HG03060 (cell line): ENCODE results near the gene DLGAP1.
"Not testable (repeated sequence)": the region's sequence is repeated elsewhere in the genome, so short reads cannot be mapped to it uniquely, and the experiment has no call there.

Source experiments
- ATAC-seq: cut with Tn5 transposase; IDR thresholded peaks from one replicate; pipeline ENCODE4 v1.9.1; 2021; ENCODE audit warnings: low read depth, moderate number of reproducible peaks; ENCODE audit not compliant: unreplicated experiment

DLGAP1 gene

DNA sequence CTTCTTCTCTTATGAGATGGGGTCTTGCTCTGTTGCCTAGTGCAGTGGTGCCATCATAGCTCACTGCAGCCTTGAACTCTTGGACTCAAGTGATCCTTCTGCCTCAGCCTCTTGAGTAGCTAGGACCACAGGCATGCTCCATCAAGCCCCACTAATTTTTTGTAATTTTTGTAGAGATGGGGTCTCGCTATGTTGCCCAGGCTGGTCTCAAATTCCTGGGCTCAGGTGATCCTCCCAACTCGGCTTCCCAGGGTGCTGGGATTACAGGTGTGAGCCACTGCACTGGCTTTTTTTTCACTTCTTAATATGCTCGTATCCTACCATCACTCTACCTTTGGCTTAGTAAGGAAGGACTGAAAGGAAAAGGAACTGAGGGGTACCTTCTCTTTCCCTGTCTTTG is 983.0 kb downstream of the DLGAP1 start:
- not testable (repeated sequence) for ATAC-seq

DNA sequence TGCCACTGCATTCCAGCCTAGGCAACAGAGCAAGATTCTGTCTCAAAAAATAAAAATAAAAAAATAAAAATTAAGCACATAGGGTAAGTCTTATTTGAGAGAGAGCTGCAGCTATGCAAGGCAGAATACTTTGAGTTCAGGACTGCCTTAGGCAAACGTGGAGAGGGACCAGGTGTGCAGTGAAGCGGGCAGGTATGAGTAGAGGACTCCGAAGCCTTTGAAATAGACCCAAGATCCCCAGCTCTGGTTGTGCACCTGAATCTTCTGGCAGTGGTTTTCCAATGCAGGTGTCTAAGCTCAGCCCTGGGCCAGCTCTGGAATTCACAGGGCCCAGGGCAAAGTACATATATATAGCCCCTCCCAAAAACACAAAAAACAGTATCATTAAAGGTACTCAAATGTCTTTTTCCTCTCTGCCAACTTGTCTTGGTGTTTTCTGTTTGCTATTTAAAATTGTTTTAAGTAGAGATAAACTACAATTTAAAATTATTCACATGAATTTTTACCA is 983.9 kb downstream of the DLGAP1 start:
- ATAC-seq, result no peak

GRCh38 chr18:3468833-3469232 is 986.3 kb downstream of the DLGAP1 start:
- no peak for ATAC-seq

DNA sequence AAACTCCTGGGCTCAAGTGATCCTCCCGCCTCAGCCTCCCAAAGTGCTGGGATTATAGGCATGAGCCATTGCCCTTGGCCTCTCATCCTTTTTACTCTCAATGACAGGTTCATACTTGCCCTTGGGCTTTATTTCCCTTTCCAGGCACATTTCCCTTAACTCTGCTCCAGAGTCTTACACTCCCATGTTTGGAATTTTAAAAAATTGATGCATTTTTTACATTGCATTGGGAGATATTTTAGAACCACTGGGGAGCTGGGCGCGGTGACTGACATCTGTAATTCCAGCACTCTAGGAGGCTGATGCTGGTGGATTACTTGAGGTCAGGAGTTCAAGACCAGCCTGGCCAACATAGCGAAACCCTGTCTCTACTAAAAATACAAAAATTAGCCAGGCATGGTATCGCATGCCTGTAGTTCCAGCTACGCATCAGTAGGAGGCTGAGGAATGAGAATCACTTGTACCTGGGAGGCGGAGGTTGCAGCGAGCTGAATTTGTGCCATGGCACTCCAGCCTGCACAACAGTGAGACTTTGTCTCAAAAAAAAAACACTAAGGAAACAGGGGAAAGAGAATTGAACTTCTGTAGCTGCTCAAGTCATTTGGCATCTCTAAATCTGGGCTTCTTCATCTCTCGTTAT is 986.9 kb downstream of the DLGAP1 start:
- ATAC-seq, result no peak

DNA sequence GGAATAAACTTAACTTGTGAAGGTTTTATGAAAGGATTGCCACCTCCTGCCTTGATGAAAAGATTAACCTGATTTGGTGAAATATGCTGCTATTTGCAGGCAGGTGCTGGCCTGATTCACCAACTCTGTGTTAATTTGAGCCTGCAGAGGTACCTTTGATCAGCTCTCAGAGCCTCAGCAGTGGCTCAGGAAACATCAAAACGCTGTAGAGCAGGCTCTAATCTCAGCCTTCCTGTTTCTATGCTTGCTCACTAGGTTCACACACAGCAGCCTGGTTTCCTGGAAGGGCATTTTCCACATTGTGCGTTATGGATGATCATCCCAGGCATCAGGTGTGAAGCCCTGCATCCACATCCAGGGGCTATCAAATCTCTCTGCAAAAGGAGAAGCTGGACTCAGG is 988.2 kb downstream of the DLGAP1 start:
- ATAC-seq, result no peak

GRCh38 chr18:3466045-3466444 is 989.1 kb downstream of the DLGAP1 start:
- ATAC-seq, result no peak

- no peak for ATAC-seq
These were observed 992.1 kb downstream of the DLGAP1 start for GRCh38 chr18:3463051-3463450.

- no peak for ATAC-seq
These were observed 993.4 kb downstream of the DLGAP1 start for GRCh38 chr18:3461704-3462103.

DNA sequence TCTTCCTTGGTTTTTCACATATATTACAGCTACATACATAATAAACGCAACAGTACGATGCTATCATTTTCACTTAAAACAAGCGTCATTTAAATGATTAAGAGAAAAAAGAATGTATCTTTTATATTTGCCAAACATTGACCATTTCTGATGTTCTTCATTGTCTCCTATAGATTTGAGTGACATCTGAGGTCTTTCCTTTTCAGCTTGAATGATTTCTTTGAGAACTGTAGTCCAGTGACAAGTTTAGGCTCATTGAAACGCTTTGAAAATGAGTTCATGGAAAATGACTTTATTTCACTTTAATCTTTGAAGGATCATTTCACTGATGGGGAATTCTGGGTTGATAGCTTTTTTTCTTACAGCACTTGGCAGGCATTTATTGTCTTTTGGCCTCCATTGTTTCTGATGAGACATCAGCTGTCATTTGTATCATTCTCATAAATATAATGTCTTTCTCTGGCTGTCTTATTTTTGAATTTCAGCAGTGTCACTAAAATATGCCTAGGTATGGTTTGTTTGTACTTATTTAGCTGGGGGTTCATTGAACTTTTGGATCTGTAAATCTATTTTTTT is 994.2 kb downstream of the DLGAP1 start:
- no peak for ATAC-seq

- ATAC-seq, result no peak
These were observed 995.9 kb downstream of the DLGAP1 start for GRCh38 chr18:3458952-3459853.

GRCh38 chr18:3458378-3458777 is 996.7 kb downstream of the DLGAP1 start:
- ATAC-seq, result peak; percentile 41

DNA sequence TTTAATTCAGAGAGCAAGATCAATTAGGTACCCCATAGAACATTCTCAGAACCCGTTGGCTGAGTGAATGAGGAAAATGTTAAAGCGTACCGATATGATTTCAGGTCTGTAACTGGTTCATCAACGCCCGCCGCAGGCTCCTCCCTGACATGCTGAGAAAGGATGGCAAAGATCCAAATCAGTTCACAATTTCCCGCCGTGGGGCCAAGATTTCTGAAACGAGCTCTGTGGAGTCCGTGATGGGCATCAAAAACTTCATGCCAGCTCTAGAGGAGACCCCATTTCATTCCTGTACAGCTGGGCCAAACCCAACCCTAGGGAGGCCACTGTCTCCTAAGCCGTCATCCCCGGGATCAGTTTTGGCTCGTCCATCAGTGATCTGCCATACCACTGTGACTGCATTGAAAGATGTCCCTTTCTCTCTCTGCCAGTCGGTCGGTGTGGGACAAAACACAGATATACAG is 997.8 kb downstream of the DLGAP1 start:
- ATAC-seq, result no peak

DNA sequence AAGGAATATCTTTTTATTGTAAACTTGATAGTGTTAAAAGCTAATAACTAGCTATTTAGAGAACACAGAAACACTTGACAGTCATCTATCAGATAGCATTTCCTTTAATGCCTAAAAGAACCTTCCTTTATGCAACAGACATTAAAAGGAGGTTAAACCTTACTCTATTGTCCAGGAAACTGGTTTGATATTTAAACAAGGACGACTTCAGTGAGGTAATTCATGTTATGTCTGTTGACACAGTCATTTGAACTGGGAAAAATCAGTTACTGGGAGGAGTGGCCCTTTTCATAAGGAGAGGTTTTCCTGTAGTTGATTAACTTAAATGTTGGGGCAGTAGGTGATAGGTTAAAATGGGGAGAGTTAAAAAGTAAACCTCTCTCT is 998.4 kb downstream of the DLGAP1 start:
- no peak for ATAC-seq

DNA sequence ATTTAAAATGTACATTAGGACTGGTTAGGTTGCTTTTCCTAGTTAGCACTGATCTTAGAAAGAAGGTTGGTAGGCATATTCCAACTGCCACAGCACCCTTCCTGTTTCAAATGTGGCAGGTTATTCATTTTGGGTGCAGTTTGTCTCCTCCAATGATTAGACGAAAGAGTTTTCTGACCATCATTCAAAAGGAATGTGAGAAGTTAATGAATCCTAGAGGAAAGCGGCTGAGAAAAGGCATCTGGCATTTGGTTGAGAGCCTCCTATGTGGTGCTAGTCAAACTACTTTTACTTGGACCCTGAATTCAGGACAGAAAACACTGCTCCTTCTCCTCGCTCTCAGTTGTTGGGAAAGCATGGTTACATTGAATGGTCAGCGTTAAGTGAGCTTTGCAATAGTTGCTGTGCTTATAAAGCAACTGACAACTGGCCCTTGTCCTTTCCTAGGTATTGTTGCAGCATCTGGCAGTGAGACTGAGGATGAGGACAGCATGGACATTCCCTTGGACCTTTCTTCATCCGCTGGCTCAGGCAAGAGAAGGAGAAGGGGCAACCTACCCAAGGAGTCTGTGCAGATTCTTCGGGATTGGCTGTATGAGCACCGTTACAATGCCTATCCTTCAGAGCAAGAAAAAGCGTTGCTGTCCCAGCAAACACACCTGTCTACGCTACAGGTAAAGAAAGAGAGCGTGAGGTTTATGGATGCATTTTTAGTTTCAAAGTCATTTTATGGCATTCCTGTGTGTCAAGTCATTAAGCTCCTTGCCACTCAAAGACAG is 999.0 kb downstream of the DLGAP1 start:
- ATAC-seq, result no peak

- ATAC-seq, result no peak
These were observed 999.9 kb downstream of the DLGAP1 start for GRCh38 chr18:3455090-3455635.

DNA sequence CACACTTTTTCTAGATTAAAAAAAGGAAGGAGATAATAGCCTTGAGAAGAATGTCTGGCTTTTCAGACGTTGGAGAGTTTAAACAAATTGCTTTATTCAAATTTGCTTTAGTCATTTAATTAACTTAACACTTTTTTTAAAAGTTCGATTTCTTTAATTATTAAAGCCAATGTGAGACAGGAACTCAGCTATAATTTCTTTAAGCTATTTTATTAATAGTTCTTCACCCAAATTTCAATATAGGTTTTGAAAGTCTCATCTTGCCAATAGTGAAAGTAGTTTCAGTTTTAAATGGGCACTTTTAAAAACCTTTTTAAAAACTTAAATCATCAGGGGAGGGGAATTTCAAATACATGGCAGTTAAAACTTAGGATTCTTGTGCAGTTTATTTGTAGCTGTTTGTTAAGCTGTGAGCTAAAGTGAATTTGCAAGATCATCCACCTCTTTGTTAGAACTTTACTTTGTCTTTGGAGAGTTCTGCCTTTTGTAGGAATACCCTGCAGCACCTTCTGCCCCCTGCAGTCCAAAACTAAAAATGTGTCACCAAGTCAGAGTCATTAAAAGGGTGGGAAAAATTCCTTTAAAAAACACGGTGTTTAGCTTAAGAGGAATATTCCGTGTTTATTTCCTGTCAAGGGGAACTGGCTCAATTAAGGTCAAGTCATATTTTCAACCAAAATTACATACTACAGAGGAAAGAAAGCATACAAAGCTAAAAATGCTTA is 1000.6 kb downstream of the DLGAP1 start:
- no peak for ATAC-seq

DNA sequence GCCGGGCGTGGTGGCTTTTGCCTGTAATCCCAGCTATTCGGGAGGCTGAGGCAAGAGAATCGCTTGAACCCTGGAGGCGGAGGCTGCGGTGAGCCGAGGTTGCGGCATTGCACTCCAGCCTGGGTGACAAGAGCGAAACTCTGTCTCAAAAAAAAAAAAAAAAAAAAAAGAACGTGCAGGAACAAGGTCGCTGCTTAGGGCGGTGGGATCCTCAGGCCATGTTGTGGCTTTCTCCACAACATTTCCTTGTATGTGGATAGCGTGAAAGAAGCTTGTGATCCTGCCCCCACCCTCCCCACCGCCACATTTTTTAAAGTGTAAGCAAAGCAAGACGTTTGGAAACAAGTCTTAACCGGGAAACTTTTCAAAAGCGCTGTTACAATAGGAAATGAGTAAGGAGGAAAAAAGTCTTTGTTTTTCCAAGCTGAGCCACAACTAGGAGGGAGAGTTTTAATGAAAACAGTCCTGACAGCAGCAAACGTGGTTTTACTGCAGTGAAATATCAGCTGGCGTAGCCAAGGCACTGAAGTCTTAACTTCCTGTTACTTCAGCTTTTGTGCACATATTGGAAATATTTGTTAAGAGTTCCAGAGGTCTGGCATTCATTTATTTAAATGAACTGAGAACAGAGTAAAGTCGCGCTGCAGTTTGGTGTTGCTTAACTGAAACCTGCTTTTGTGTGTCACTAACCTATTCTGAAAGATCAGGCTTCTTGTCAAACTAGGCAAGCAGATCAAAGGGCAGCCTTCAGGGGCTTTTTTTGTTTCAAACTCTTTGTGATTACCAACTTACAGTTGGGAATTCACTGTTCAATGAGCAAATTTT is 1001.4 kb downstream of the DLGAP1 start:
- ATAC-seq, result no peak

DNA sequence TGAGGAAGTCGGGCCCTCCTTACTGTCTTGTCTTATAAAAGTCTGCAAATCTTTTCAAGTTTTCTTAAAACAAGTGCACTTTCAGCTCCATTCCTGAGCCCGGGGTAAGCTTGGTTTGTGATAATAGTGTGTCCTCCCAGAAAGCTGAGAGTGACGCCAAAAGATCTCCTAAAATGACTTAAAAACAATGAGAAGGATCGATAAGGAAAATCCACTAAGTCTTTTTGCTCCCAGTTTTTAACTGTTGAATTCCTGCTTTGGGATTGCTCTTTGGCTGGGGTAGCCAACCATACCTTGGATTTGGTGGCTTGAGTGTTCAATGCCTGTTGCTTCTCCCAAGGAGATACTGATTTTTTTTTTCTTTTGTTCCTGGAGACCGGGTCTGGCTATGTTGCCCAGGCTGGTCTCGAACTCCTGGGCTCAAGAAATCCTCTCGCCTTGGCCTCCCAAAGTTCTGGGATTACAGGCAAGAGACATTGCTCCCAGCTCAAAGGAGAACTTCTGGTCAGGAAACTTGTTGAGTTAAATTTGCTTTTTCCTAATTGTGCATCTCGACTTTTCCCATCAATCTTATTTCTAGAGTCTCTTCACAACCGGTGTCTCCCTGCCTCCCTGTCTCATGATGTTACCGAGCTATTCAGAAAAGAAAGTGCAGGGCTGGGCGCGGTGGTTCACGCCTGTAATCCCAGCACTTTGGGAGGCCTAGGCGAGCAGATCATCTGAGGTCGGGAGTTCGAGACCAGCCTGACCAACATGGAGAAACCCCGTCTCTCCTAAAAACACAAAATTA is 1002.2 kb downstream of the DLGAP1 start:
- ATAC-seq, result no peak
